ENCODE results near the gene PLAGL1.

GRCh38 chr6:143971482-143972205, 36.4 kb downstream of the PLAGL1 start:
- TF ChIP-seq CTCF (IDR thresholded peaks at IDR 0.05) (no peak), POLR2A (IDR thresholded peaks at IDR 0.05) (no peak)

Measured in heart left ventricle (tissue), 13 donors.